T1000 (cell line): ENCODE data around the gene RPS6KA1.

Experiments used
- DNase-seq: peaks from one replicate; lab custom pipeline; 2025; ENCODE audit warnings: mixed read lengths; lab: John Stamatoyannopoulos, UW

Gene RPS6KA1

GRCh38 chr1:26533951-26534509, 4.5 kb downstream of the RPS6KA1 start:
- no peak for DNase-seq

DNA sequence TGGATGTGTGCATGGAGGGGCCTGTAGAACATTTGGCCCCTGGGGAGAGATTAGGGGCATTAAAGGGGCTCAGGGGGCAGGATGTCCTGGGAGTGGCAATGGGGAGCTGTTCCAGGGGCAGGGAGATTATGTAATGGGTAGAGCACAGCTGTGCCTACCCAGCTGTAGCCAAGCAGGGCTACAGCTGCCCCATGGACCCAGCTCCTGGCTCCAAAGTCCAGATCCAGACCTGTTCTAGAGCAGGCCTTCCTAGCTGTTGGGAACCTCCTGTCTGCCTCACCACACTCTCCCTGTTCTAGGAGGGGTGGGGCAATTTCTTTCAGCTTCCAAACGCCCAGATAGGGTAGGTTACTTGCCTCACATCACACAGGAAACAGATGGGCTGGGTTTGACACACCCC, 5.6 kb downstream of the RPS6KA1 start:
- DNase-seq: no peak

GRCh38 chr1:26536081-26536480, 6.5 kb downstream of the RPS6KA1 start:
- no peak for DNase-seq

DNA sequence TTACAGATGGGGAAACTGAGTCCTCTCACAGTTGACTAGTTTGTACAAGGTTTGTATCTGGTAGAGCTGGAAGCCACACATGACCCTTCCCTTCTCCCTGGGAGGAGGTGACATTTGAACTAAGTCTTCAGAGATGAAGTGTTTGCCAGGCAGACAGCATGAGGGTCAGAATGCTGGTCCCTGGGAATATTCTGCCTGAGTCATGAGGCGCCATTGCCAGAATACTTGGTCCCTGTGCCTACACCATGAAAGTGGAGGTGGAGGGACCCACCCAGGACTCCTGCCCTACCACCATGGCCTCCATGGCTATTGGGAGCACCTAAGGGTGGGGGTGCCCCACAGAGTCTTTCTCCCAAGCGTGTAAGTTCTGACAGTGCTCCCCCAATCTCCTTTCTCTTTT, 7.0 kb downstream of the RPS6KA1 start:
- no peak for DNase-seq

DNA sequence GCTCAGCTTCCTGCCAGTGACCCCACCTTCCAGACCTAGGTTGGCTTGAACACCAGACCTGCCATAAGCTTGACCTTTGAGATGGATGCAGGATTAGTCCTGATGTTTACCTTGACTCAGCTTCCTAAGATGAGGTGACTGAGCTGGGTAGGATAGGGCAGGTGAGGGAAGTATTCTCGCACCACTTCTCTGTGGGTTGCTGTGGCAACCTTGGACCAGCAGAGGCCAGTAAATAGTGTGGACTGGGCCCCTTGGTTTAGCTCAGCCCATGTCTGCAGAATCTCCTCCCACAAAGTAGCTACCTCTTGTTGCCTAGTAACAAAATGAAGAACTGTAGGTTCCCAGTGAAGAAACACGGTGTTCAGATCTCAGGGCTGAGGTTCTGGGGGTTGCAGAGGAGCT, 8.4 kb downstream of the RPS6KA1 start:
- no peak for DNase-seq

DNA sequence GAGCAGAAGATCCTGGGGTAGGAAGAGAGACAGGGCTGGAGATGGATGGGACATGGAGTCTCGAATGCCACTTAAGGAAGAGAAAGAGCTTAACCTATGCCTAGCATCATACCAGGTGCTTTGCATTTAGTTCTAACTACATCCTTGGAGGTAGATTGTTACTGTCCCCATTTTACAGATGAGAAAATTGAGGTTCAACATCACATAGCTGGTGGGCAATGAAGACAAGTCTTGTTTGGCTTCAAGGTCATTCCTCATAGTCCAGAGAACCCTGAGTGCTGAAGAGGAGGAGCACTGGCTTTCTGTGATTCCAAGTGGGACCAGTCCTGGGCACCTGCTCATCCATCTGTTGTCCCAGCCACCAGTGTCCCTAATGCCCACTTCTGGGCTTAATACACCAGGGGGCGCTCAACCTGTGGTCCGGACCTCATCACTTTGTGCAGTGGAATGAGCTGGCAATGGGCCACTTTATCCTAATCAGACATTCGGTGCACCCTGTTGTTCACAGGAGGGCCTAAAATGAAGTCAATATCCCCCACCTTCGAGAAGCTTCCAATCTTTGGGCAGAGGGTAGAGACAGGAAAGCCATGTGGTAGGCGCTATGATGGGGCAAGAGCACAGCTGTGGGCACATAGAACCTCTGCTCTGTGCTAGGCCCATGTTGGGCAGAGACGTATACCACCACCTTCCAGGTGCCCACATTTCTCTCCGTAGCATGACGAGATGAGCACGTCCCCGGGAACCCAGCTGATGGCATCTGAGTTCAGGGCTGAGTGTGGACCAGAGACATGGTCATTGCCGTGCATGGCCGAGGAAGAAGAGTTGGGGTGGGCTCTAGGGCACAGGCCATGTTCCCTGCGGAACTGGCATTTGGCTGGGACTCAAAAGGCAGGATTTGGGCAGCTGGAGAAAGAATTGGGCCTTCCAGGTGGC, 9.2 kb downstream of the RPS6KA1 start:
- no peak for DNase-seq

GRCh38 chr1:26539722-26540121, 10.2 kb downstream of the RPS6KA1 start:
- DNase-seq: no peak

DNA sequence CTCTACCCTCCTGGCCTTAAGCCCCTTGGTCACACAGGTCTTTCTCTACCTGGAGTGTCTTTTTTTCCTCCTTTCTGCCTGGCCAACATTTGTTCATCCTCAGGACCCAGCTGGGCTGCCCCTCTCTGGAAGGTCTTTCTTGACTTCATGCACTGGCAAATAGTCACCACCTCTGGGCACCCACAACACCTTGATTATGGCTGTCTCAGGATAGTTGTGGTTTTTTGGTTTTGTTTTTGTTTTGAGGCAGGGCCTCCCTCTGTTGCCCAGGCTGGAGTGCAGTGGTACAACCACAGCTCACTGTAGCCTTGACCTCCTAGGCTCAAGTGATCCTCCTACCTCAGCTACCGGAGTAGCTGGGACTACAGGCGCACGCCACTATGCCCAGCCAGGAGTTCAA, 10.8 kb downstream of the RPS6KA1 start:
- no peak for DNase-seq

DNA sequence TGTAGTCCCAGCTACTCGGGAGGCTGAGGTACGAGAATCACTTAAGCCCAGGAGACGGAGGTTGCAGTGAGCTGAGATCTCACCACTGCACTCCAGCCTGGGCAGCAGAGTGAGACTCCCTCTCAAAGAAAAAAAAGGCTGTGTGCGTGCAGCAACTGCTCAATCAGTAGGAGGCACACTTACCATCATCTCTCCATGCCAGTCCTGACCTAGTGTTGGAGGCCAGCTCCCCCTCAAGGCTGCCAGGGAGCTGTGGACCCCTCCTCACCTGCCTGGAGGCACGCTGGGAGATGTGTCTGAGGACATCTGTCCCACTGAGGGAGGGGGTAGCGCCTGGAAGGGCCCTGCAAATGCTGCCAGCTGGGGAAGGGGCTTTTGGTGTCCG, 11.9 kb downstream of the RPS6KA1 start:
- no peak for DNase-seq

GRCh38 chr1:26541816-26542711, 12.5 kb downstream of the RPS6KA1 start:
- no peak for DNase-seq

GRCh38 chr1:26542771-26543451, 13.3 kb downstream of the RPS6KA1 start:
- DNase-seq: no peak

- no peak for DNase-seq
These were observed 13.9 kb downstream of the RPS6KA1 start for GRCh38 chr1:26543462-26543861.

GRCh38 chr1:26544126-26544525, 14.6 kb downstream of the RPS6KA1 start:
- DNase-seq: no peak

GRCh38 chr1:26545969-26546323, 16.4 kb downstream of the RPS6KA1 start:
- DNase-seq: no peak

DNA sequence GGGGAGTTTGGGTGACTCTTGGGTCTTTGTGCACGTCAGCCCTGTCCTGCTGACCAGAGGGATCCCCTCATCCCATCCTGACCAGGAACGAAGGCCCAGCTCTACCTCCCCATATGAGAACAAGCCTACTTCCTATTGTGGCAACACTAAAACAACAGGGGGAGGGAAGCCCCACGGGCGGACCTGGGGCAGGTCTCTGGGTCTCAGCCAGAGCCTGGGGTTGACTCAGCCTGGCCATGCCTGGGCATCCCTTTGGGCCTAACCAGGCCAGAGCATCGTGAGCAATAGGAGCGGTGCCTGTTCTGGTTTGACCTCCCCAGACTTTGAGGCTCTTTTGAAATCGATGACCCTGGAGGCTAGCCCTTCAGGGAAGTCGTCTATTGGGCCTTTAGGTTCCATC, 16.8 kb downstream of the RPS6KA1 start:
- DNase-seq: no peak

DNA sequence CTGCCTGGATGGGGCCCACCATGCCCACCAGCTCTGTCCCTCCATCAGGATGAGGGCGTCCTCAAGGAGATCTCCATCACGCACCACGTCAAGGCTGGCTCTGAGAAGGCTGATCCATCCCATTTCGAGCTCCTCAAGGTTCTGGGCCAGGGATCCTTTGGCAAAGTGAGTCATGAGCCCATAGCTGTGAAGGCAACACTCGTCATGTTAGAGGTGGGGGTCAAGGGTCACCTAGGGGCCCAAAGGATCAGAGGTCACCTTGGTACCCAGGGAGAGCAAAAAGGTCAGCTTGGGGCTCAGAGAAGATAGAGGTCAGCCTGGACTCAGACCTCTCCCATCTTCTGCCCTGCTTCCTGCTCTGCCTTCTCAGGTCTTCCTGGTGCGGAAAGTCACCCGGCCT, 17.3 kb downstream of the RPS6KA1 start:
- DNase-seq: no peak

- DNase-seq: no peak
These were observed 19.3 kb downstream of the RPS6KA1 start for GRCh38 chr1:26548841-26549240.

DNA sequence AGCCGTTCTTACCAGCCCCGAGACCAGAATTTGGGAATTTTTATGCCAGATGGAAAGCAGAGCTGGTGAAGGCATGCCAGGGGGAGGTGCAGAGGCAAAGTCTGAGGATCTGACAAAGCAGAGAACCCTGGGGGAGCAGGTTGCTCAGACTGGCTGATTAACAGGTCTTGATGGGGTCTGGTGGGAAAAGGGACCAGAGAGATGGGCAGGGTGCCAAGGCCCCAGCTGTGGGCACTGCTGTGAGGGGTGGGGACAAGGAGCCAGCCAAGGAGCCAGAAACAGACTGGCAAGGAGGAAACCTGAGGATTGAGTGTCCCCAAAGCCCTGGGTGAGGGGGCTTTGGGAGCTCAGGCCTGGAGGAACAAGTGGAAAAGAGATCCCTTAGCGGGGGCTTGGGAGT, 21.4 kb downstream of the RPS6KA1 start:
- no peak for DNase-seq

DNA sequence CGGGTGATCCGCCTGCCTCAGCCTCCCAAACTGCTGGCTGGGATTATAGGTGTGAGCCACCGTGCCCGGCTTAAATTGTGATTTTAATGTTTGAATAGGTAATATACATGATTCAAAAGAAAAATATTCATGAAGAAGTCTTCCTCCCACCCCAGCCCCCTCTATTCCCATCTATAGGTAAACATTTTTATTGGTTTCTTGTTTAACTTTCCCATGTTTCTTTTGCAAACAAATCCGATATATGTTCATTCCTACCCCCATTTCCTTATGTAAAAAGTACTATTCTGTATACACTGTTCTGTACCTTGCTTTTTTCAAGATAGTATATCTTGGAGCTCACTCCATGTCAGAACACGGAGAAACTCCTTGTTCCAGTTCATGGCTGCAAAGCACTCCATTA, 23.2 kb downstream of the RPS6KA1 start:
- DNase-seq: no peak

DNA sequence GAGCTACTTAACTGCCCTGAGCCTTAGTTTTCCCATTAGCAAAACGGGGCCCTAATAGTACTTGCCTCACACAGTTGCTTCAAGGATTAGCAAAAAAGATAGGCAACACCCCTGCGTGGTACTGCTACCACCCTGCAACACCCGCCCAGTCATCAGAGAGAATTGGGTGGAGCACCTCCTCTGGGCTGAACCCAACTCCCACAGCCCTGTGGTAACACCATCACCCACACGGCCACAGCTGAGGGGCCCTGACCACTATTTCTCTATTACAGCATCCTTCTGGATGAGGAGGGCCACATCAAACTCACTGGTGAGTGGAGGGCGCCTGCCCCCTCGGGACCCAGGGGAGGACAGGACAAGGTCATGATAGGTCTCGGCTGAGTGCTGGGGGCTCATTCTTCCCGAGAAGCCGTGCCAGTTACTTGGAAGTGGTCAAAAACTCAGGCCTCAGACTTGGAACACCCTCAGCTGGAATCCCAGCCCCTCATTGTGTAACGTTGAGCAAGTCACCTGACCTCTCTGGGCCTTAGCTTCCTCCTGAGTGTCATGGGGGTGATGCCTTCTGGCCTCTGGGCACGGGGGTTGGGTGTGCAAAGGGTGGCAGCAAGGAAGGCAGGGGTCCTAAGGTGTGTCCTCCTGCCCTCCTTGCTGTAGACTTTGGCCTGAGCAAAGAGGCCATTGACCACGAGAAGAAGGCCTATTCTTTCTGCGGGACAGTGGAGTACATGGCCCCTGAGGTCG, 24.6 kb downstream of the RPS6KA1 start:
- no peak for DNase-seq

GRCh38 chr1:26554781-26555180, 25.2 kb downstream of the RPS6KA1 start:
- no peak for DNase-seq
